NT2/D1 (cell line): Measurements from ENCODE around the gene ZNF518A.

Experiments
- DNase-seq: peaks from one replicate; pipeline ENCODE4 v3.0.0-alpha.2; 2011; ENCODE audit warnings: low read depth, low spot score
- H3K27me3 ChIP-seq: 2 replicates; pipeline ENCODE4 v1.6.0; 2011; ENCODE audit warnings: mild to moderate bottlenecking; ENCODE audit not compliant: insufficient read length, insufficient read depth
- H3K36me3 ChIP-seq: 2 replicates; pipeline ENCODE4 v1.6.1; 2011; ENCODE audit warnings: mild to moderate bottlenecking, low read length, mixed read lengths; ENCODE audit not compliant: insufficient read depth, insufficient read length
- H3K4me1 ChIP-seq: 2 replicates; pipeline ENCODE4 v1.5.1; 2011; ENCODE audit not compliant: insufficient read depth, insufficient read length
- H3K4me3 ChIP-seq: 2 replicates; pipeline ENCODE4 v1.5.1; 2011; ENCODE audit warnings: low read depth; ENCODE audit not compliant: insufficient read length
- H3K9ac ChIP-seq: 2 replicates; pipeline ENCODE4 v1.6.0; 2011; ENCODE audit warnings: low read depth; ENCODE audit not compliant: insufficient read length
- H3K9me3 ChIP-seq: 2 replicates; pipeline ENCODE4 v1.5.1; 2011; ENCODE audit warnings: mild to moderate bottlenecking, low read length; ENCODE audit not compliant: insufficient read depth
- SUZ12 ChIP-seq: IDR thresholded peaks from 2 replicates; pipeline ENCODE4 v1.6.1; 2011; ENCODE audit not compliant: insufficient read length, insufficient read depth; ENCODE audit errors: extremely low read depth
- YY1 ChIP-seq: IDR thresholded peaks from 2 replicates; pipeline ENCODE4 v1.6.1; 2011; ENCODE audit not compliant: insufficient read length, insufficient read depth
- ZNF274 ChIP-seq: IDR thresholded peaks from 2 replicates; pipeline ENCODE4 v1.6.1; 2011; ENCODE audit warnings: mild to moderate bottlenecking, low read depth, low read length

The ZNF518A gene

GRCh38 chr10:96211764-96212163 is 81.7 kb downstream of the ZNF518A start:
- H3K4me3 ChIP-seq, result no peak overlapping the region
- H3K36me3 ChIP-seq, result no peaks in the 10 kb centered on the region
- H3K9me3 ChIP-seq, result no peaks in the 10 kb centered on the region
- H3K9ac ChIP-seq, result no peak overlapping the region
- no peak for DNase-seq
- no peaks in the 10 kb centered on the region for H3K4me1 ChIP-seq
- no peaks in the 10 kb centered on the region for H3K27me3 ChIP-seq
- TF ChIP-seq SUZ12, result no peak
- TF ChIP-seq ZNF274, result no peak
- TF ChIP-seq YY1, result no peak

- no peak for DNase-seq
- TF ChIP-seq ZNF274 (no peak), YY1 (no peak), SUZ12 (no peak)
- Histone ChIP-seq H3K27me3 (no peaks in the 10 kb centered on the region), H3K9me3 (no peaks in the 10 kb centered on the region), H3K4me3 (no peak overlapping the region), H3K9ac (no peak overlapping the region), H3K36me3 (no peaks in the 10 kb centered on the region), H3K4me1 (no peaks in the 10 kb centered on the region)
Observed at GRCh38 chr10:96212911-96213310, 82.8 kb downstream of the ZNF518A start.
